HEK293 (cell line): ENCODE data around the gene HLA-A.

Experiments used
- BCL11B ChIP-seq: fragments of 450-650 bp; formaldehyde crosslinking; IDR thresholded peaks from 2 replicates; pipeline ENCODE4 v1.5.1; 2016; ENCODE audit warnings: low read depth, missing biosample characterization, missing genetic modification characterization
- HOXA7 ChIP-seq: sonication (generic); formaldehyde crosslinking; IDR thresholded peaks from 2 replicates; pipeline ENCODE4 v1.8.1; 2022; ENCODE audit warnings: missing genetic modification reagents, borderline replicate concordance
- HOXD13 ChIP-seq: sonication (generic); formaldehyde crosslinking; IDR thresholded peaks from 2 replicates; pipeline ENCODE4 v1.8.0; 2022; ENCODE audit warnings: missing genetic modification reagents, borderline replicate concordance
- IKZF3 ChIP-seq: fragments of 450-650 bp; IDR thresholded peaks from 2 replicates; pipeline ENCODE4 v1.5.0; 2018; ENCODE audit warnings: missing biosample characterization, mild to moderate bottlenecking, missing genetic modification characterization, moderate library complexity
- KLF8 ChIP-seq: fragments of 450-650 bp; formaldehyde crosslinking; IDR thresholded peaks from 2 replicates; pipeline ENCODE4 v1.5.1; 2016; ENCODE audit warnings: missing biosample characterization, missing genetic modification characterization
- SP2 ChIP-seq: fragments of 450-650 bp; formaldehyde crosslinking; IDR thresholded peaks from 2 replicates; pipeline ENCODE4 v1.5.1; 2016; ENCODE audit warnings: missing biosample characterization, missing genetic modification characterization
- SP3 ChIP-seq: fragments of 450-650 bp; formaldehyde crosslinking; IDR thresholded peaks from 2 replicates; pipeline ENCODE4 v1.5.1; 2016; ENCODE audit warnings: missing biosample characterization, missing genetic modification characterization
- ZNF10 ChIP-seq: fragments of 450-650 bp; formaldehyde crosslinking; IDR thresholded peaks from 2 replicates; pipeline ENCODE4 v1.5.1; 2017; ENCODE audit warnings: missing biosample characterization, missing genetic modification characterization
- ZNF132 ChIP-seq: fragments of 450-650 bp; formaldehyde crosslinking; IDR thresholded peaks from 2 replicates; pipeline ENCODE4 v1.5.1; 2017; ENCODE audit warnings: missing biosample characterization, missing genetic modification characterization, borderline replicate concordance
- ZNF140 ChIP-seq: fragments of 450-650 bp; formaldehyde crosslinking; IDR thresholded peaks from 2 replicates; pipeline ENCODE4 v1.5.1; 2016; ENCODE audit warnings: missing biosample characterization, missing genetic modification characterization
- ZNF19 ChIP-seq: fragments of 450-650 bp; formaldehyde crosslinking; IDR thresholded peaks from 2 replicates; pipeline ENCODE4; 2016; ENCODE audit warnings: missing biosample characterization, missing genetic modification characterization, low read depth
- ZNF214 ChIP-seq: fragments of 450-650 bp; formaldehyde crosslinking; IDR thresholded peaks from 2 replicates; pipeline ENCODE4 v1.5.1; 2017; ENCODE audit warnings: missing biosample characterization, mild to moderate bottlenecking, missing genetic modification characterization, borderline replicate concordance
- ZNF23 ChIP-seq: fragments of 450-650 bp; formaldehyde crosslinking; IDR thresholded peaks from 2 replicates; pipeline ENCODE4 v1.5.1; 2016; ENCODE audit warnings: missing biosample characterization, missing genetic modification characterization, borderline replicate concordance
- ZNF266 ChIP-seq: fragments of 450-650 bp; formaldehyde crosslinking; IDR thresholded peaks from 2 replicates; pipeline ENCODE4 v1.5.1; 2016; ENCODE audit warnings: missing biosample characterization, missing genetic modification characterization, low read depth
- ZNF302 ChIP-seq: fragments of 450-650 bp; formaldehyde crosslinking; IDR thresholded peaks from 2 replicates; pipeline ENCODE4 v1.5.1; 2016; ENCODE audit warnings: missing biosample characterization, missing genetic modification characterization, low read depth
- ZNF350 ChIP-seq: fragments of 450-650 bp; formaldehyde crosslinking; IDR thresholded peaks from 2 replicates; pipeline ENCODE4 v1.5.0; 2017; ENCODE audit warnings: missing biosample characterization, mild to moderate bottlenecking, missing genetic modification characterization
- ZNF366 ChIP-seq: fragments of 450-650 bp; formaldehyde crosslinking; conservative IDR thresholded peaks from 2 replicates; pipeline ENCODE4 v1.5.1; 2016; ENCODE audit warnings: missing biosample characterization, missing genetic modification characterization
- ZNF473 ChIP-seq: fragments of 450-650 bp; formaldehyde crosslinking; IDR thresholded peaks from 2 replicates; pipeline ENCODE4 v1.5.1; 2017; ENCODE audit warnings: missing biosample characterization, missing genetic modification characterization
- ZNF48 ChIP-seq: fragments of 450-650 bp; formaldehyde crosslinking; IDR thresholded peaks from 2 replicates; pipeline ENCODE4 v1.5.1; 2016; ENCODE audit warnings: missing biosample characterization, missing genetic modification characterization
- ZNF560 ChIP-seq: fragments of 450-650 bp; formaldehyde crosslinking; IDR thresholded peaks from 2 replicates; pipeline ENCODE4 v1.5.1; 2017; ENCODE audit warnings: missing biosample characterization, missing genetic modification characterization, borderline replicate concordance
- ZNF600 ChIP-seq: fragments of 450-650 bp; formaldehyde crosslinking; IDR thresholded peaks from 2 replicates; pipeline ENCODE4 v1.5.1; 2016; ENCODE audit warnings: missing biosample characterization, missing genetic modification characterization
- ZNF747 ChIP-seq: fragments of 450-650 bp; formaldehyde crosslinking; IDR thresholded peaks from 2 replicates; pipeline ENCODE4 v1.5.1; 2016; ENCODE audit warnings: missing biosample characterization, missing genetic modification characterization
- ZNF791 ChIP-seq: fragments of 450-650 bp; formaldehyde crosslinking; IDR thresholded peaks from 2 replicates; pipeline ENCODE4 v1.5.1; 2016; ENCODE audit warnings: missing biosample characterization, missing genetic modification characterization
- ZSCAN18 ChIP-seq: fragments of 450-650 bp; formaldehyde crosslinking; IDR thresholded peaks from 2 replicates; pipeline ENCODE4 v1.5.1; 2016; ENCODE audit warnings: missing biosample characterization, missing genetic modification characterization
- TF ChIP-seq, protein P1 (sequence below): fragments of 450-650 bp; formaldehyde crosslinking; IDR thresholded peaks from 2 replicates; pipeline ENCODE4 v1.5.1; 2016; ENCODE audit warnings: missing biosample characterization, missing genetic modification characterization, low read depth
- TF ChIP-seq, protein P2 (sequence below): fragments of 450-650 bp; formaldehyde crosslinking; IDR thresholded peaks from 2 replicates; pipeline ENCODE4 v1.5.1; 2016; ENCODE audit warnings: missing biosample characterization, missing genetic modification characterization
- TF ChIP-seq, protein P3 (sequence below): IDR thresholded peaks from 2 replicates; pipeline ENCODE4 v1.6.1; 2011; ENCODE audit warnings: mild to moderate bottlenecking, low read depth, low read length, borderline replicate concordance
- TF ChIP-seq, protein P4 (sequence below): fragments of 450-650 bp; formaldehyde crosslinking; IDR thresholded peaks from 2 replicates; pipeline ENCODE4 v1.5.1; 2016; ENCODE audit warnings: missing biosample characterization, missing genetic modification characterization
- TF ChIP-seq, protein P5 (sequence below): sonication (generic); formaldehyde crosslinking; IDR thresholded peaks from 2 replicates; pipeline ENCODE4 v1.8.1; 2022; ENCODE audit warnings: mild to moderate bottlenecking, moderate library complexity, missing genetic modification reagents

The HLA-A gene

DNA sequence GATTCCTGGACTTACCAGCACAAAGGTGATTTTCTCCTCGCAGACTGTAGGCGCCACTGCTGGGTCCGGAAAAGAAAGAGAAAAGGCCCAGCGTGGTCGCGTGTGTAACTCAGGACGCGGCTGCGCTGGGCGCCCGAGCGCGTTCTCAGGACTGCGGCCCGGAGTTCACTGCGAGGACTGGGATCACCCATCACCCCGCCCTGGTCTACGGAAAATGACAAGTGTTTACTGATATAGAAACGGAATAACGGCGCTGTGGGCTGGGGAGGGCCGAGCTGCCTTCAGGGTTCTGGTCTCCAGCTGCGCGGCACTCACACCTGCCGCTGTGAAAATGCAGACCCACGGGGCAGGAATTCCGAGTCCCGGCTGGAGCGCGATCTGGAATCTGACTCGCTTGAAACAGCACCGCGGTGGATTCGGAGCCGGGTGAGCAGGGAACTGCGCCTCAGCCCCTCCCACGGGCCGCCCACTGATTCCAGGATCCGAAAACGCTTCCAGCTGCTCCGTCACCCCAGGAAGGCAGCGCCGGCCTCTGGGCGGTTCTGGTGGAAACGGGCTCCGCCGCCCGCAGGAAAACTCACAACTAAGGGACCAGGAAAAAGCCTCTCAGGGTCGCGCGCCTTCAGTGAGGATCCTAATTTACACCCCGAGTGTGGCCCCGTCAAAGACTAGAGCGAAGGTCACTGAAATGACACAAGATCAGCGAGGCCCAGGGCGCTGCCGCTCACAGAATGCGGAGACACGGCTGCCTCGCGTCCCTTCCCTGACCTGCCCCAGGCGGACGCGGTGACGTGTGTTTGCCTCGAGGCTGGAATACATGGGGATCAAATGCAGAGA is 34.5 kb downstream of the HLA-A start (continued):
- TF ChIP-seq, protein P1, sequence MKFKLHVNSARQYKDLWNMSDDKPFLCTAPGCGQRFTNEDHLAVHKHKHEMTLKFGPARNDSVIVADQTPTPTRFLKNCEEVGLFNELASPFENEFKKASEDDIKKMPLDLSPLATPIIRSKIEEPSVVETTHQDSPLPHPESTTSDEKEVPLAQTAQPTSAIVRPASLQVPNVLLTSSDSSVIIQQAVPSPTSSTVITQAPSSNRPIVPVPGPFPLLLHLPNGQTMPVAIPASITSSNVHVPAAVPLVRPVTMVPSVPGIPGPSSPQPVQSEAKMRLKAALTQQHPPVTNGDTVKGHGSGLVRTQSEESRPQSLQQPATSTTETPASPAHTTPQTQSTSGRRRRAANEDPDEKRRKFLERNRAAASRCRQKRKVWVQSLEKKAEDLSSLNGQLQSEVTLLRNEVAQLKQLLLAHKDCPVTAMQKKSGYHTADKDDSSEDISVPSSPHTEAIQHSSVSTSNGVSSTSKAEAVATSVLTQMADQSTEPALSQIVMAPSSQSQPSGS: 0 out of 2 replicates have a peak, but pooled peaks have one; percentile 37
- no peak for TF ChIP-seq ZNF48 (tag by site-specific recombination)
- TF ChIP-seq ZSCAN18 (tag by site-specific recombination): no peak
- TF ChIP-seq ZNF266 (tag by site-specific recombination): no peak
- peak; percentile 54 for TF ChIP-seq SP2 (tag by site-specific recombination)
- TF ChIP-seq ZNF23 (tag by site-specific recombination): no peak
- peak; percentile 96 for TF ChIP-seq ZNF600 (tag by site-specific recombination)
- TF ChIP-seq ZNF10 (tag by site-specific recombination): peak; percentile 46; the same call in 1 of the 2 replicates
- no peak for TF ChIP-seq ZNF473 (tag by site-specific recombination)
- peak; percentile 33; the same call in 1 of the 2 replicates for TF ChIP-seq HOXD13 (CRISPR knock-in tag)
- TF ChIP-seq ZNF350: no peak
- TF ChIP-seq ZNF366 (tag by site-specific recombination): no peak
- no peak for TF ChIP-seq ZNF140 (tag by site-specific recombination)
- TF ChIP-seq SP3 (tag by site-specific recombination): peak; percentile 57
- TF ChIP-seq IKZF3 (tag by site-specific recombination): no peak; the same call in none of the 2 replicates
- TF ChIP-seq, protein P2, sequence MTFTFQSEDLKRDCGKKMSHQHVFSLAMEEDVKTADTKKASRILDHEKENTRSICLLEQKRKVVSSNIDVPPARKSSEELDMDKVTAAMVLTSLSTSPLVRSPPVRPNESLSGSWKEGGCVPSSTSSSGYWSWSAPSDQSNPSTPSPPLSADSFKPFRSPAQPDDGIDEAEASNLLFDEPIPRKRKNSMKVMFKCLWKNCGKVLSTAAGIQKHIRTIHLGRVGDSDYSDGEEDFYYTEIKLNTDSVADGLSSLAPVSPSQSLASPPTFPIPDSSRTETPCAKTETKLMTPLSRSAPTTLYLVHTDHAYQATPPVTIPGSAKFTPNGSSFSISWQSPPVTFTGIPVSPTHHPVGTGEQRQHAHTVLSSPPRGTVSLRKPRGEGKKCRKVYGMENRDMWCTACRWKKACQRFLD (tag by site-specific recombination): no peak
- no peak for TF ChIP-seq ZNF214 (tag by site-specific recombination)
- no peak for TF ChIP-seq ZNF560
- TF ChIP-seq ZNF747 (tag by site-specific recombination): no peak
- TF ChIP-seq ZNF302 (tag by site-specific recombination): no peak
- TF ChIP-seq, protein P3, sequence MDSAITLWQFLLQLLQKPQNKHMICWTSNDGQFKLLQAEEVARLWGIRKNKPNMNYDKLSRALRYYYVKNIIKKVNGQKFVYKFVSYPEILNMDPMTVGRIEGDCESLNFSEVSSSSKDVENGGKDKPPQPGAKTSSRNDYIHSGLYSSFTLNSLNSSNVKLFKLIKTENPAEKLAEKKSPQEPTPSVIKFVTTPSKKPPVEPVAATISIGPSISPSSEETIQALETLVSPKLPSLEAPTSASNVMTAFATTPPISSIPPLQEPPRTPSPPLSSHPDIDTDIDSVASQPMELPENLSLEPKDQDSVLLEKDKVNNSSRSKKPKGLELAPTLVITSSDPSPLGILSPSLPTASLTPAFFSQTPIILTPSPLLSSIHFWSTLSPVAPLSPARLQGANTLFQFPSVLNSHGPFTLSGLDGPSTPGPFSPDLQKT: no peak
- no peak; the same call in 1 of the 2 replicates for TF ChIP-seq KLF8 (tag by site-specific recombination)
- TF ChIP-seq, protein P4, sequence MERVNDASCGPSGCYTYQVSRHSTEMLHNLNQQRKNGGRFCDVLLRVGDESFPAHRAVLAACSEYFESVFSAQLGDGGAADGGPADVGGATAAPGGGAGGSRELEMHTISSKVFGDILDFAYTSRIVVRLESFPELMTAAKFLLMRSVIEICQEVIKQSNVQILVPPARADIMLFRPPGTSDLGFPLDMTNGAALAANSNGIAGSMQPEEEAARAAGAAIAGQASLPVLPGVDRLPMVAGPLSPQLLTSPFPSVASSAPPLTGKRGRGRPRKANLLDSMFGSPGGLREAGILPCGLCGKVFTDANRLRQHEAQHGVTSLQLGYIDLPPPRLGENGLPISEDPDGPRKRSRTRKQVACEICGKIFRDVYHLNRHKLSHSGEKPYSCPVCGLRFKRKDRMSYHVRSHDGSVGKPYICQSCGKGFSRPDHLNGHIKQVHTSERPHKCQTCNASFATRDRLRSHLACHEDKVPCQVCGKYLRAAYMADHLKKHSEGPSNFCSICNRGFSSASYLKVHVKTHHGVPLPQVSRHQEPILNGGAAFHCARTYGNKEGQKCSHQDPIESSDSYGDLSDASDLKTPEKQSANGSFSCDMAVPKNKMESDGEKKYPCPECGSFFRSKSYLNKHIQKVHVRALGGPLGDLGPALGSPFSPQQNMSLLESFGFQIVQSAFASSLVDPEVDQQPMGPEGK (tag by site-specific recombination): peak; percentile 32; the same call in 1 of the 2 replicates
- no peak for TF ChIP-seq ZNF791 (tag by site-specific recombination)
- no peak for TF ChIP-seq HOXA7 (CRISPR knock-in tag)
- no peak for TF ChIP-seq ZNF19 (tag by site-specific recombination)
- TF ChIP-seq BCL11B (tag by site-specific recombination): no peak
- TF ChIP-seq, protein P5, sequence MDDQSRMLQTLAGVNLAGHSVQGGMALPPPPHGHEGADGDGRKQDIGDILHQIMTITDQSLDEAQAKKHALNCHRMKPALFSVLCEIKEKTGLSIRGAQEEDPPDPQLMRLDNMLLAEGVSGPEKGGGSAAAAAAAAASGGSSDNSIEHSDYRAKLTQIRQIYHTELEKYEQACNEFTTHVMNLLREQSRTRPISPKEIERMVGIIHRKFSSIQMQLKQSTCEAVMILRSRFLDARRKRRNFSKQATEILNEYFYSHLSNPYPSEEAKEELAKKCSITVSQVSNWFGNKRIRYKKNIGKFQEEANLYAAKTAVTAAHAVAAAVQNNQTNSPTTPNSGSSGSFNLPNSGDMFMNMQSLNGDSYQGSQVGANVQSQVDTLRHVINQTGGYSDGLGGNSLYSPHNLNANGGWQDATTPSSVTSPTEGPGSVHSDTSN (CRISPR knock-in tag): peak; percentile 65; the same call in 1 of the 2 replicates
- TF ChIP-seq ZNF132: no peak
